Breast epithelium (tissue), 4 donors: ENCODE results near the gene SRL. TPM values are rescaled to one million over a fixed set of nuclear protein-coding genes. Genes with fewer than 3 reads are reported as not detected.

Experiments
- DNase-seq, 2 donors: peaks; one replicate each; pipeline ENCODE4 v3.0.0-alpha.2; 2019; ENCODE audit warnings: low spot score in 2 of 2
- H3K27ac ChIP-seq, 2 donors: fragments of 200-600 bp; sonication (generic) in 1 of 2; one replicate each; pipeline ENCODE4 v1.5.1; 2016 to 2019; ENCODE audit warnings: mild to moderate bottlenecking in 1 of 2
- H3K27me3 ChIP-seq, 2 donors: fragments of 200-600 bp; sonication (generic) in 1 of 2; one replicate each; pipeline versions ENCODE4 v1.5.1 to v1.6.0; 2017 to 2019; ENCODE audit warnings: control low read depth in 1 of 2, mild to moderate bottlenecking in 1 of 2
- H3K36me3 ChIP-seq: fragments of 200-600 bp; one replicate; pipeline ENCODE4 v1.5.1; 2019
- H3K4me1 ChIP-seq, 2 donors: fragments of 200-600 bp; sonication (generic); one replicate each; pipeline ENCODE4 v1.5.1; 2016 to 2019; ENCODE audit warnings: control low read depth in 1 of 2
- H3K4me3 ChIP-seq, 3 donors: fragments of 200-600 bp; sonication (generic); 1 replicate in 2 of 3; 2 replicates in 1 of 3; pipeline ENCODE4 v1.5.1; 2016 to 2019; ENCODE audit warnings: mild to moderate bottlenecking in 3 of 3, moderate library complexity in 2 of 3
- H3K9me3 ChIP-seq, 2 donors: fragments of 200-600 bp; sonication (generic) in 1 of 2; one replicate each; pipeline ENCODE4 v1.5.1; 2016 to 2019; ENCODE audit warnings: control low read depth in 1 of 2
- CTCF ChIP-seq, 3 donors: fragments of 450-650 bp; IDR thresholded peaks; one replicate each; pipeline ENCODE4 v1.5.1; 2016 to 2017; ENCODE audit warnings: antibody characterized with exemption in 3 of 3, mild to moderate bottlenecking in 3 of 3, moderate library complexity in 3 of 3
- POLR2A ChIP-seq: fragments of 450-650 bp; IDR thresholded peaks from one replicate; pipeline ENCODE4 v1.6.1; 2016; ENCODE audit warnings: antibody characterized with exemption, mild to moderate bottlenecking, moderate library complexity
- POLR2AphosphoS5 ChIP-seq, 3 donors: sonication (generic); formaldehyde crosslinking; IDR thresholded peaks; one replicate each; pipeline ENCODE4 v1.6.1; 2017; ENCODE audit warnings: antibody characterized with exemption in 3 of 3
- intact Hi-C: fragments of 100-400 bp; cut with DNase I; formaldehyde crosslinking; loops from one replicate; pipeline ENCODE4 v1.15.1; 2023; ENCODE audit warnings: low total_unique reads
- total RNA-seq, 3 donors: library from RNA; depleted of rRNA; stranded (reverse); fragments of >200 nt; gene quantifications; one replicate each; pipeline ENCODE4 v1.1.0, GENCODE V29; 2016

SRL gene
- total RNA-seq, 3 donors from 2014 or later = 0.32 to 0.98 (median 0.44) TPM

GRCh38 chr16:4190086-4190485, 51.8 kb downstream of the SRL start:
- intact Hi-C loops = no loop called here
- Histone ChIP-seq H3K4me3 (no peak overlapping the region), H3K9me3 (no peaks in the 10 kb centered on the region), H3K36me3 (no peaks in the 10 kb centered on the region), H3K27me3 (no peaks in the 10 kb centered on the region), H3K4me1 (no peaks in the 10 kb centered on the region), H3K27ac (no peak overlapping the region)
- DNase-seq = no peak
- TF ChIP-seq CTCF (IDR thresholded peaks at IDR 0.05) (no peak), POLR2A (no peak), POLR2AphosphoS5 (IDR thresholded peaks at IDR 0.05) (no peak)

DNA sequence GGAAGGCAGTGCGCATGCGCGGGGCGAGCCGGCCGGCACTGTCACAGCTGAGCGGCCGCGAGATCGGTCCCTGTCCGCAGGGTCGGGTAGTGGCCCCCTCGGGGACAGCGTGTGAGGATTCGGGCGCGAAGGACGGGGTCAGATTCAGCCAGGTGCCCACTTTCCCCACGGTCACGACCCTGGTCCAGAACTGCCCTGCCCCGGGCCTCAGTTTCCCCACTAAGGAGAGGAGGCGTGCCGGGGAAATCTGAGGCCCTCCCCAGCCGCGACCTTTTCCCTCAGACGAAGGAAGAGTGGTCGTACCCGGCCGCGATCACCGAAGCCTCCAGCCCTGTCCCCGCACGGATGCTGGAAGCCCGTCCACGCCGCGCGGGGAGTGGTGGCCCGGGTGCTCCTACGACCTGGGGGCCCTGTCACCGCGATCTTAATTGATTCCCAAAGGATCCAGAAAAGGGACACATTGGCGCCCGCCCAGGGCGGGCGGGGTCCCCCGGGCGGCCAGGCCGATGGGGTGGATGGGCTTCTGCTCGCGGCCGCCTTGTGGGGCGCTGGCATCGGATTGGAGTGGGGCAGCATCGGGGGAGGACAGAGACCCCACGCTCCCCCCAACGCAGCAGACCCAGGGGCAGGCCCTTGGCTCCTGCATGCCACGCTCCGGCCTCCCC, 57.7 kb downstream of the SRL start:
- Histone ChIP-seq H3K36me3 (no peaks in the 10 kb centered on the region), H3K9me3 (no peaks in the 10 kb centered on the region), H3K27ac (peak overlapping the region; percentile 98 to 99), H3K4me1 (no peaks in the 10 kb centered on the region), H3K4me3 (peak overlapping the region; percentile 77 to 83 (median 78)), H3K27me3 (no peaks in the 10 kb centered on the region)
- intact Hi-C loops = no loop called here
- DNase-seq = peak in 1 of 2 donors; percentile 22
- TF ChIP-seq POLR2AphosphoS5 (IDR thresholded peaks at IDR 0.05) = no peak
- TF ChIP-seq POLR2A = no peak
- TF ChIP-seq CTCF (IDR thresholded peaks at IDR 0.05) = no peak

DNA sequence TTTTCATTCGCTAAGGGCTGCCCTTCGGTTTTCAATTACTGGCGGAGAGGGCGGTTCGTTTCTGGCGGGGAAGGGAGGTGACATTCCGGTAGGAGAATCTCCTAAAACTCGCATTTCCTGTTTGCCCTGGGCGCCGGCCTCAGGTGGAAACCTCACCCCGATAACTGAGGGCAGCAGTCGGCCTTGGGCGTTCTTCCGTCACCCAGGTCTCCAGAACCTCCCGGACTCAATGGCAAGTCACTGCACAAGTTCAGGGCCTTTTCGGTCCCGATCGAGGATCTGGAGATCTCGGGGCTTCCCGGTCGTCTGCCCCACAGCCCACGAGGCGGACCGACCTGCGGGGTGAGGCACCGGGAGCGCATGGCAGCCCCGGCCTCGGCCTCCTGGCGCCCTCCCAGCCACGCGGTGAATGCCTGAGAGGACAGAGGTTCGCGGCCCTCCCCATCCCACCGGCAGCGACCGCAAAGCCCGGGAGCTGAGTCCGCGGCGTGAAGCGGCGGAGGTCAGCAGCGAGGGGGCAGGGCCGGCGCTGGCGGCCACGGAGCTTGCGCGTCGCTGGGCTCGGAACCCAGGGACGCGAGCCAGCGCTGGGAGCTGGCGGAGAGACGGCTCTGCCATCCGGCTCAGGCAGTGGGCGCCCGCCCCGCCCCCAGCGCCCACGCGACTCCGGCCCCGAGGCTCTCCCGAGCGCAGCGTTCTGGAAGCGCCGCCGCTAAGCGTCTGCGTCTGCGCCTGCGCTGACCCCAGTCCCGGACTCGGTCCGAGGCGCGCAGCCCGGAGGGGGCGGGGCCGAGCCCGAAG, 58.4 kb downstream of the SRL start:
- Histone ChIP-seq H3K27me3 (no peaks in the 10 kb centered on the region), H3K27ac (peak overlapping the region; percentile 98 to 99), H3K4me1 (no peaks in the 10 kb centered on the region), H3K9me3 (no peaks in the 10 kb centered on the region), H3K4me3 (peak overlapping the region; percentile 77 to 83 (median 78)), H3K36me3 (no peaks in the 10 kb centered on the region)
- intact Hi-C loops = no loop called here
- DNase-seq = peak; percentile 89 to 92
- peak; percentile 56 to 82 (median 74) for TF ChIP-seq POLR2AphosphoS5 (IDR thresholded peaks at IDR 0.05)
- no peak for TF ChIP-seq POLR2A

GRCh38 chr16:4182581-4183236, 59.2 kb downstream of the SRL start:
- Histone ChIP-seq H3K27me3 (no peaks in the 10 kb centered on the region), H3K4me1 (no peaks in the 10 kb centered on the region), H3K27ac (peak overlapping the region; percentile 98 to 99), H3K9me3 (no peaks in the 10 kb centered on the region), H3K36me3 (no peaks in the 10 kb centered on the region), H3K4me3 (peak overlapping the region; percentile 77 to 83 (median 78))
- intact Hi-C loops = no loop called here
- DNase-seq = no peak
- TF ChIP-seq POLR2A = no peak

DNA sequence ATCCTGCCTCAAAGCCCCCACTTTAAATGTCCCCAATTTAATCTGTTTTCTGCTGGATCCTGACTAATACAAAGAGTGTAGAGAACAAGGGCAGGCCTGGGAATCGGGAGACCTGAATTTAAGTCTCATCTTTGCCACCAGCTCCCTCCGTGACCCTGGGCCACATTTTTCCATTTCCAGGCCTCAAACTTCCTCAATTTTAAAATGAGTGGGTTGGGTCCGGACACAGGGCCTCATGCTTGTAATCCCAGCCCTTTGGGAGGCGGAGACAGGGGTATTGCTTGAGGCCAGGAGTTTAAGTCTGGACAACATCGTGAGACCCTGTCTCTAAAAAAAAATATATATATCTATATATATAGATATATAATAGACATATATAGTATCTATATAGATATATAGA, 61.4 kb downstream of the SRL start:
- Histone ChIP-seq H3K27me3 (no peaks in the 10 kb centered on the region), H3K27ac (no peak overlapping the region), H3K4me3 (no peak overlapping the region), H3K36me3 (no peaks in the 10 kb centered on the region), H3K4me1 (no peaks in the 10 kb centered on the region), H3K9me3 (no peaks in the 10 kb centered on the region)
- intact Hi-C loops = no loop called here
- no peak for DNase-seq
- no peak for TF ChIP-seq POLR2A
- no peak for TF ChIP-seq POLR2AphosphoS5 (IDR thresholded peaks at IDR 0.05)
- no peak for TF ChIP-seq CTCF (IDR thresholded peaks at IDR 0.05)
